A549 (cell line): Measurements from ENCODE around the gene SKA3. TPM values are rescaled to one million over a fixed set of nuclear protein-coding genes. Genes with fewer than 3 reads are reported as not detected.

ENCODE experiments used
- ATAC-seq, 2 experiments: fragments of 200-7000 bp in 1 of 2; fragments of >200 bp in 1 of 2; cut with Nextera tagmentation in 1 of 2; cut with Tn5 transposase in 1 of 2; 3 replicates each; pipeline versions ENCODE4 v1.8.0 to v1.9.1; 2018 to 2020; ENCODE audit warnings: mild to moderate bottlenecking in 1 of 2, moderate library complexity in 1 of 2
- CTCF ChIA-PET: fragments of 300-600 bp; sonication (Branson Sonifier 250); formaldehyde crosslinking; extraction: SDS; loops from one replicate; lab custom pipeline; 2021; ENCODE audit warnings: antibody characterized with exemption, inconsistent platforms; lab: Yijun Ruan, JAX
- POLR2A ChIA-PET: fragments of 350-600 bp; formaldehyde crosslinking; extraction: SDS; loops from one replicate; lab custom pipeline; 2021; ENCODE audit warnings: antibody characterized with exemption, inconsistent platforms; lab: Yijun Ruan, JAX
- DNase-seq, 2 experiments: peaks; one replicate each; pipeline versions ENCODE4 v3.0.0 to v3.0.0-alpha.2; 2011 to 2016; ENCODE audit warnings: low read depth in 1 of 2, low spot score in 1 of 2
- FAIRE-seq: peaks from 2 replicates; lab custom pipeline; 2011; peaks lifted over from hg19 to GRCh38; lab: Jason Lieb, UNC
- H3K27ac ChIP-seq, 2 experiments: fragments of >200 bp; sonication (Bioruptor Twin); formaldehyde crosslinking; 3 replicates each; pipeline ENCODE4 v1.5.1; 2016 to 2017
- H3K4me1 ChIP-seq: fragments of >200 bp; sonication (Bioruptor Twin); formaldehyde crosslinking; 3 replicates; pipeline ENCODE4 v1.6.1; 2016
- H3K4me2 ChIP-seq: fragments of >200 bp; sonication (Bioruptor Twin); formaldehyde crosslinking; 3 replicates; pipeline ENCODE4 v1.6.1; 2016
- H3K4me3 ChIP-seq: fragments of >200 bp; sonication (Bioruptor Twin); formaldehyde crosslinking; 3 replicates; pipeline ENCODE4 v1.5.1; 2016
- H3K9me3 ChIP-seq: fragments of >200 bp; sonication (Bioruptor Twin); formaldehyde crosslinking; 3 replicates; pipeline ENCODE4 v1.6.1; 2016
- BHLHE40 ChIP-seq: IDR thresholded peaks from 2 replicates; pipeline ENCODE4 v1.6.1; 2012; ENCODE audit warnings: low read depth, low read length, inconsistent platforms
- CBX8 ChIP-seq: fragments of 200-600 bp; sonication (generic); IDR thresholded peaks from 2 replicates; pipeline ENCODE4 v1.6.1; 2016
- CHD2 ChIP-seq: fragments of 150-350 bp; IDR thresholded peaks from 2 replicates; pipeline ENCODE4 v1.6.1; 2014; ENCODE audit warnings: low read length; ENCODE audit not compliant: partially characterized antibody
- CHD4 ChIP-seq: fragments of 200-600 bp; sonication (generic); IDR thresholded peaks from 2 replicates; pipeline ENCODE4 v1.6.1; 2016; ENCODE audit warnings: antibody characterized with exemption, mild to moderate bottlenecking, borderline replicate concordance
- E2F6 ChIP-seq: IDR thresholded peaks from 2 replicates; pipeline ENCODE4 v1.6.1; 2012; ENCODE audit warnings: low read depth, borderline replicate concordance
- EHF ChIP-seq: fragments of 250-450 bp; sonication (Bioruptor Pico); IDR thresholded peaks from 2 replicates; pipeline ENCODE4 v1.5.0; 2020; ENCODE audit warnings: mild to moderate bottlenecking
- EHMT2 ChIP-seq: fragments of 200-600 bp; sonication (generic); IDR thresholded peaks from 2 replicates; pipeline ENCODE4 v1.6.1; 2016; ENCODE audit warnings: antibody characterized with exemption, low read depth, mild to moderate bottlenecking, moderate library complexity
- ESRRA ChIP-seq: fragments of 150-350 bp; IDR thresholded peaks from 2 replicates; pipeline ENCODE4 v1.6.1; 2014; ENCODE audit warnings: mild to moderate bottlenecking, low read length, borderline replicate concordance
- FOSB ChIP-seq: fragments of 250-450 bp; sonication (Bioruptor Pico); IDR thresholded peaks from 2 replicates; pipeline ENCODE4 v1.5.0; 2020; ENCODE audit warnings: mild to moderate bottlenecking, moderate library complexity
- FOSL2 ChIP-seq, 2 experiments: fragments of 450-650 bp in 1 of 2; fragments of >200 bp in 1 of 2; sonication (Bioruptor Twin) in 1 of 2; formaldehyde crosslinking; IDR thresholded peaks; 2 replicates each; pipeline versions ENCODE4 v1.5.0 to v1.6.1; 2016 to 2020; ENCODE audit warnings: mild to moderate bottlenecking in 1 of 2, moderate library complexity in 1 of 2
- FOXS1 ChIP-seq: fragments of 250-450 bp; sonication (Bioruptor Pico); IDR thresholded peaks from 2 replicates; pipeline ENCODE4 v1.5.0; 2020; ENCODE audit warnings: mild to moderate bottlenecking, moderate library complexity
- HDAC2 ChIP-seq: fragments of 200-600 bp; sonication (generic); IDR thresholded peaks from 2 replicates; pipeline ENCODE4 v1.6.1; 2016
- HOXA7 ChIP-seq: fragments of 250-450 bp; sonication (Bioruptor Pico); IDR thresholded peaks from 2 replicates; pipeline ENCODE4 v1.5.0; 2020; ENCODE audit warnings: mild to moderate bottlenecking, moderate library complexity
- HOXB5 ChIP-seq: fragments of 250-450 bp; sonication (Bioruptor Pico); IDR thresholded peaks from 2 replicates; pipeline ENCODE4 v1.5.0; 2020; ENCODE audit warnings: mild to moderate bottlenecking, moderate library complexity
- JUNB ChIP-seq: fragments of >200 bp; sonication (Bioruptor Twin); formaldehyde crosslinking; IDR thresholded peaks from 2 replicates; pipeline ENCODE4 v1.6.1; 2016
- KDM5A ChIP-seq: fragments of 200-600 bp; sonication (generic); IDR thresholded peaks from 2 replicates; pipeline ENCODE4 v1.6.1; 2016; ENCODE audit warnings: antibody characterized with exemption, mild to moderate bottlenecking
- MAZ ChIP-seq: fragments of 150-350 bp; IDR thresholded peaks from 2 replicates; pipeline ENCODE4 v1.6.1; 2014; ENCODE audit warnings: antibody characterized with exemption, low read depth, low read length, borderline replicate concordance
- NPAS2 ChIP-seq: fragments of 250-450 bp; sonication (Bioruptor Pico); IDR thresholded peaks from 2 replicates; pipeline ENCODE4 v1.8.0; 2022; ENCODE audit warnings: mild to moderate bottlenecking, moderate library complexity, borderline replicate concordance
- NR3C1 ChIP-seq: fragments of >200 bp; sonication (Bioruptor Twin); formaldehyde crosslinking; IDR thresholded peaks from 3 replicates; pipeline ENCODE4 v1.6.1; 2017
- POLR2AphosphoS2 ChIP-seq: conservative IDR thresholded peaks from 2 replicates; pipeline ENCODE4 v1.6.1; 2012; ENCODE audit warnings: low read length, improper control_type of control experiment, inconsistent platforms
- RAD21 ChIP-seq, 2 experiments: fragments of >200 bp in 1 of 2; sonication (Bioruptor Twin) in 1 of 2; formaldehyde crosslinking in 1 of 2; IDR thresholded peaks in 1 of 2; conservative IDR thresholded peaks in 1 of 2; 2 replicates in 1 of 2; 3 replicates in 1 of 2; pipeline ENCODE4 v1.6.1; 2012 to 2018; ENCODE audit warnings: inconsistent platforms in 1 of 2
- RARB ChIP-seq: fragments of 250-450 bp; sonication (Bioruptor Pico); IDR thresholded peaks from 2 replicates; pipeline ENCODE4 v1.8.0; 2021; ENCODE audit warnings: mild to moderate bottlenecking, moderate library complexity
- RFX5 ChIP-seq: fragments of 450-650 bp; IDR thresholded peaks from 2 replicates; pipeline ENCODE4 v1.7.1; 2014; ENCODE audit warnings: antibody characterized with exemption, mild to moderate bottlenecking, moderate library complexity
- SMC3 ChIP-seq: fragments of >200 bp; sonication (Bioruptor Twin); formaldehyde crosslinking; IDR thresholded peaks from 3 replicates; pipeline ENCODE4 v1.6.1; 2018; ENCODE audit warnings: inconsistent platforms
- TFCP2L1 ChIP-seq: fragments of 250-450 bp; sonication (Bioruptor Pico); IDR thresholded peaks from 2 replicates; pipeline ENCODE4 v1.5.0; 2021; ENCODE audit warnings: mild to moderate bottlenecking
- ZNF302 ChIP-seq: fragments of 250-450 bp; sonication (Bioruptor Pico); IDR thresholded peaks from 2 replicates; pipeline ENCODE4 v1.9.0; 2021; ENCODE audit warnings: inconsistent platforms, mild to moderate bottlenecking, moderate library complexity
- ZSCAN20 ChIP-seq: fragments of 250-450 bp; sonication (Bioruptor Pico); IDR thresholded peaks from 2 replicates; pipeline ENCODE4 v1.8.0; 2022; ENCODE audit warnings: mild to moderate bottlenecking, moderate library complexity
- WGBS: methylation state at CpG from one replicate; pipeline ENCODE4 v1.1.6; 2017; ENCODE audit errors: missing lambda C conversion rate; 5-methylcytosine and 5-hydroxymethylcytosine counted together
- polyA plus RNA-seq, 4 experiments: library from polyadenylated mRNA; depleted of rRNA in 3 of 4; stranded (reverse); fragments of >200 nt; fragmentation: RNase III in 1 of 4; extraction: RNeasy Plus Mini Kit Qiagen cat#74134 plus additional on column Dnase treatment in 1 of 4; gene quantifications; 2 replicates in 3 of 4; 3 replicates in 1 of 4; pipeline ENCODE4 v1.2.3, GENCODE V29; 2011 to 2017
- TF ChIP-seq, protein P1 (sequence below): fragments of >200 bp; sonication (Bioruptor Twin); formaldehyde crosslinking; IDR thresholded peaks from 3 replicates; pipeline ENCODE4 v1.6.1; 2016
- TF ChIP-seq, protein P2 (sequence below): fragments of >200 bp; sonication (Bioruptor Twin); formaldehyde crosslinking; IDR thresholded peaks from 3 replicates; pipeline ENCODE4 v1.5.1; 2016

The SKA3 gene
- polyA plus RNA-seq, 2 of the 4 experiments (the other 2 are of a cell fraction) = 13.5 to 19.2 TPM

DNA sequence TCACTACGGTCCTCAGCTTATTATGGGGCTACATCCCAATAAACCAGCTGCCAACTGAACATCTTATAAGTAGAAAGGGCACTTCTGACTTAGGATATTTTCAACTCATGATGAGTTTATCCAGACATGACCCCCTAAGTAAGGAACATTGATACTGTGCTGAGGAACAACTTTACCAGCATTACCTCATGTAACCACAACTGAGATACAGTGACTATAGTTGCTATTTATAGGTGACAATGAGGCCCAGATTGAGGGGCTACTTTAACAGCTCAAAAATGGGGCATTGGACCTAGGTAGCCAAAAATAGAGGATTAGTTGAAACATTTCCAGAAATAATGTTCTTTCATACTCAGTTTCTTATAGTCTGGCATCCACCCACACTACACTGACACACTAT lies 26.8 kb downstream of the SKA3 start:
- Histone ChIP-seq H3K27ac (no peak overlapping the region), H3K4me1 (no peaks in the 10 kb centered on the region), H3K9me3 (no peaks in the 10 kb centered on the region), H3K4me3 (no peak overlapping the region), H3K4me2 (no peak overlapping the region)
- TF ChIP-seq E2F6 = no peak
- no peak for TF ChIP-seq HOXB5 (CRISPR knock-in tag)
- no peak for TF ChIP-seq ESRRA
- TF ChIP-seq CBX8 = no peak
- TF ChIP-seq CHD2 = no peak
- no peak for TF ChIP-seq FOSB (CRISPR knock-in tag)
- TF ChIP-seq BHLHE40 = no peak
- no peak for TF ChIP-seq ZNF302
- TF ChIP-seq SMC3 = no peak
- TF ChIP-seq JUNB = no peak
- no peak for TF ChIP-seq RAD21 (conservative IDR thresholded peaks at IDR 0.05 in 1 of 2, IDR thresholded peaks at IDR 0.05 in 1 of 2)
- no peak for TF ChIP-seq FOSL2 (IDR thresholded peaks at IDR 0.05)
- no peak for TF ChIP-seq FOSL2 (CRISPR knock-in tag; IDR thresholded peaks at IDR 0.05)
- TF ChIP-seq, protein P1, sequence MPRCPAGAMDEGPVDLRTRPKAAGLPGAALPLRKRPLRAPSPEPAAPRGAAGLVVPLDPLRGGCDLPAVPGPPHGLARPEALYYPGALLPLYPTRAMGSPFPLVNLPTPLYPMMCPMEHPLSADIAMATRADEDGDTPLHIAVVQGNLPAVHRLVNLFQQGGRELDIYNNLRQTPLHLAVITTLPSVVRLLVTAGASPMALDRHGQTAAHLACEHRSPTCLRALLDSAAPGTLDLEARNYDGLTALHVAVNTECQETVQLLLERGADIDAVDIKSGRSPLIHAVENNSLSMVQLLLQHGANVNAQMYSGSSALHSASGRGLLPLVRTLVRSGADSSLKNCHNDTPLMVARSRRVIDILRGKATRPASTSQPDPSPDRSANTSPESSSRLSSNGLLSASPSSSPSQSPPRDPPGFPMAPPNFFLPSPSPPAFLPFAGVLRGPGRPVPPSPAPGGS = no peak
- no peak for TF ChIP-seq HOXA7 (CRISPR knock-in tag)
- TF ChIP-seq, protein P2, sequence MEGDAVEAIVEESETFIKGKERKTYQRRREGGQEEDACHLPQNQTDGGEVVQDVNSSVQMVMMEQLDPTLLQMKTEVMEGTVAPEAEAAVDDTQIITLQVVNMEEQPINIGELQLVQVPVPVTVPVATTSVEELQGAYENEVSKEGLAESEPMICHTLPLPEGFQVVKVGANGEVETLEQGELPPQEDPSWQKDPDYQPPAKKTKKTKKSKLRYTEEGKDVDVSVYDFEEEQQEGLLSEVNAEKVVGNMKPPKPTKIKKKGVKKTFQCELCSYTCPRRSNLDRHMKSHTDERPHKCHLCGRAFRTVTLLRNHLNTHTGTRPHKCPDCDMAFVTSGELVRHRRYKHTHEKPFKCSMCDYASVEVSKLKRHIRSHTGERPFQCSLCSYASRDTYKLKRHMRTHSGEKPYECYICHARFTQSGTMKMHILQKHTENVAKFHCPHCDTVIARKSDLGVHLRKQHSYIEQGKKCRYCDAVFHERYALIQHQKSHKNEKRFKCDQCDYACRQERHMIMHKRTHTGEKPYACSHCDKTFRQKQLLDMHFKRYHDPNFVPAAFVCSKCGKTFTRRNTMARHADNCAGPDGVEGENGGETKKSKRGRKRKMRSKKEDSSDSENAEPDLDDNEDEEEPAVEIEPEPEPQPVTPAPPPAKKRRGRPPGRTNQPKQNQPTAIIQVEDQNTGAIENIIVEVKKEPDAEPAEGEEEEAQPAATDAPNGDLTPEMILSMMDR = no peak
- TF ChIP-seq RFX5 = no peak
- TF ChIP-seq NPAS2 (CRISPR knock-in tag) = no peak
- no peak for TF ChIP-seq ZSCAN20 (CRISPR knock-in tag)
- TF ChIP-seq FOXS1 (CRISPR knock-in tag) = no peak
- FAIRE-seq = no peak
- POLR2A ChIA-PET = interaction anchor here (1.3 kb wide), 1 partner anchor 27 kb away, joined by 6 read pairs; the partner anchor contains the start of genes MRPL57 and SKA3
- no peak for DNase-seq
- ATAC-seq = peak; percentile 43 to 52; a peak in 3 of 6 replicates
- 91% methylated on average over 1 of the region's 1 CpG for WGBS
- CTCF ChIA-PET = interaction anchor here (0.7 kb wide), 1 partner anchor 107 kb away, joined by 3 read pairs; no protein-coding TSS in a partner anchor

GRCh38 chr13:21148557-21149258 lies 27.6 kb downstream of the SKA3 start:
- DNase-seq (no peak), ATAC-seq (no peak; a peak in 1 of 6 replicates), FAIRE-seq (no peak)
- H3K9me3 ChIP-seq = no peaks in the 10 kb centered on the region
- H3K4me3 ChIP-seq = no peak overlapping the region
- 71% methylated on average over 5 of the region's 5 CpGs for WGBS
- H3K4me1 ChIP-seq = no peaks in the 10 kb centered on the region
- no peak overlapping the region for H3K27ac ChIP-seq
- POLR2A ChIA-PET = no interaction called here
- CTCF ChIA-PET = interaction anchor here (0.5 kb wide), 1 partner anchor 613 kb away, joined by 4 read pairs; no protein-coding TSS in a partner anchor
- TF ChIP-seq POLR2AphosphoS2 = no peak
- no peak for TF ChIP-seq KDM5A
- no peak for TF ChIP-seq EHF
- TF ChIP-seq RARB = no peak
- no peak for TF ChIP-seq EHMT2
- no peak for TF ChIP-seq CHD4
- no peak for TF ChIP-seq CHD2
- TF ChIP-seq HDAC2 = no peak
- no peak for TF ChIP-seq TFCP2L1 (CRISPR knock-in tag)
- TF ChIP-seq, protein P2 = no peak
- TF ChIP-seq, protein P1 = no peak
- TF ChIP-seq NR3C1 = no peak
- TF ChIP-seq MAZ = no peak
- TF ChIP-seq, all 56 proteins: peak for 0
- no peak overlapping the region for H3K4me2 ChIP-seq
